Measurements from ENCODE around the gene ICE2.
"Not testable (repeated sequence)": the region's sequence is repeated elsewhere in the genome, so short reads cannot be mapped to it uniquely, and the experiment has no call there.

Gene ICE2

DNA sequence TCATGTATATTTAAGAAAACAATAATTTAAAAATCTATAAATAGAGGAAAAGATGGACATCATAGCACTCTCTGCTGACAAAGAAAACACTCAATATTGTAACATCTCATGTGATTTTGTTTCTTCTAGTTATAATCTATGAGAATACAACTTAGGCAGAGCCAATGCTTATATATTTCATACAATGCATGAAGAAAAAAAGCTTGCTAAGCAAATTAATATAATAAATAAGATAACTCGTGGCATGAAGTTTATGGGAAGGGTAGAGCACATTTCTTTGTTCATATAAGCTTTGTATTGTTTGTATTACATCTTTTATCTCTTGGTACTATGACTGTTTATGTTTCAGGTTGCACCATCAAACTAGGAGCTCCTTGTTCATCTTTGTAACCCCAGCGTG, 73.5 kb downstream of the ICE2 start:
- no peak for DNase-seq

- not testable (repeated sequence) for DNase-seq
These were observed 74.6 kb downstream of the ICE2 start for GRCh38 chr15:60404351-60404750.

DNA sequence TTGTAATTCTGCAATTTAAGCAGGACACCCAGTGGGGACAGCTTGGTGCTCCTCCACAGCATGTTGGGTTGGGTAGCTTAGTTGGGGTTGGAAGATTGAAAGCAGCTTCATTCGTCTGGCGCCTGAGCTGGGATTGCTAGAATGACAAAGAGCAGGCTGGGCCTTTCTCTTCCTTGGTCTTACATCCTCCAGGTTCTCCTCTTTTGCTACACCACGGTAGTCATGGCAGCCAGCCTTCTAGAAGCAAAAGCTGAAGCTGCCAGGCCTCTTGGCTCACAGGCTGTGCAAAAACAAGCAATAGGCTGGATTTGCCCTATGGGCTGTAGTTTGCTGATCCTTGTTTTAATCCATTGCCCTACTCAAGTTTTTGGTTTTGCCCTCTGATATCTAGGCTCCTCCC, 78.0 kb downstream of the ICE2 start:
- peak; percentile 55 for DNase-seq

GRCh38 chr15:60399931-60400330, 79.0 kb downstream of the ICE2 start:
- peak; percentile 93 for DNase-seq

GRCh38 chr15:60399246-60399915, 79.6 kb downstream of the ICE2 start:
- no peak for DNase-seq

- DNase-seq = peak; percentile 93
These were observed 81.0 kb downstream of the ICE2 start, which contains the start of gene ANXA2 for GRCh38 chr15:60397772-60398445. TSS of gene ANXA2 (minus strand) at chr15:60397986. CDS start at chr15:60386075, 11,911 bp downstream.

DNA sequence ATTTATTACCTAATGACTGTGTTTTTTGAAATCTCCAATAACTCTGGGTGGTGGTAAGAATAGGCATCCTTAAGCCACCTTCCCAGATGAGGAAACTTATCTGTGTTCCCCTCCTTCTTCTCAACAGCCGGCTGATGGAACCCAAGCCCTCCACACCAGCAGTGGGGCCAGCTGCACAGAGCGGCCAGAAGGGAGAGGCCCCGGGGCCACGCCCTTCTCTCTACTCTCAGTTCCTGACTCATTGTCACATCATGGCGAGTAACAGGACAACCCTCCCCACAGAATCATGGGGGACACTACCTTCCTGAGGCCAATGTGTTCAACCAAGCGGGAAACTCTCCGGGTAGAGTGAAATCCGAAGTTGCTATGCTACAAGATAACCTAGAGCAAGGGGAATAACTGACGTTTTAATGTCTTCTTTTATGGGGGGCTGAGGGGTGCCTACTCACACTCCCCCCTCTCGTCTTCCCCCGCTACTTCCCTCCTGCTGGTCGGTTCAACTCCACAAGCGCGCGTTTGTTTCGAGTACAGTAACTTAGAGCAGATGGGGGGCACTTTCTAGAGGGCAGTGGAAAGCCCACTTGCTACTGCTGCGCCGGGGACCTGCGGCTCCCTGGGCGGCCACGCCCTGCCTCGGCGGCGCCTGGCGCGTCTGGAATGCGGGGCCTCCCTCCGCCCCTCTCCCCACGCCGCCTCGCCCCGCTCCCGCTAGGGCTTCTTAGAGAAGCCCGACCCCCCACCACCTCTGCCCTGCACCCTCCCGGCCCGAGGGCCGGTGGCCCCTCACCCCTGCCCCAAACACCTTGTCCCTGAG, 81.8 kb downstream of the ICE2 start:
- peak; percentile 78 for DNase-seq

DNA sequence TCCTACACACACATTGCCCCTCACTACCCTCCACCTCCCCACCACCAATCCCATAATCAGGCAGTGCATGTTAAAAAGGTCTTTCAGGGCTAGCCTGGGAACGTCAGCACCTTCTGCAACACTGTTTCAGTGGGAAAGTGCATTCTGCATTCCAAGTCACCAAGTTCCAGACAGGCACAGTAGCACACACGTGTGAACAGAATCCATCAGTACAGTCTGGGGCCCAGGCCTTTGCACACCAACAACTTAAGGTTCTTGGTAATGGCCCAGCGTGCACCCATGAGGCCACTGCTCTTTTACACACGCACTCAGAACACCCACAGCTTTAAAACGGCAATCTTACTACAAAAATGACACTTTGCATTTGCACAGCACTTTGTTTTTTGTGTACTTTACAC, 82.4 kb downstream of the ICE2 start:
- peak; percentile 54 for DNase-seq

- DNase-seq = peak; percentile 55
These were observed 82.8 kb downstream of the ICE2 start for GRCh38 chr15:60396100-60396499.

GRCh38 chr15:60395276-60396011, 83.5 kb downstream of the ICE2 start:
- DNase-seq = no peak

GRCh38 chr15:60394689-60395097, 84.2 kb downstream of the ICE2 start:
- DNase-seq = peak; percentile 43

- DNase-seq = peak; percentile 98
These were observed 85.8 kb downstream of the ICE2 start for GRCh38 chr15:60392986-60393790.

DNA sequence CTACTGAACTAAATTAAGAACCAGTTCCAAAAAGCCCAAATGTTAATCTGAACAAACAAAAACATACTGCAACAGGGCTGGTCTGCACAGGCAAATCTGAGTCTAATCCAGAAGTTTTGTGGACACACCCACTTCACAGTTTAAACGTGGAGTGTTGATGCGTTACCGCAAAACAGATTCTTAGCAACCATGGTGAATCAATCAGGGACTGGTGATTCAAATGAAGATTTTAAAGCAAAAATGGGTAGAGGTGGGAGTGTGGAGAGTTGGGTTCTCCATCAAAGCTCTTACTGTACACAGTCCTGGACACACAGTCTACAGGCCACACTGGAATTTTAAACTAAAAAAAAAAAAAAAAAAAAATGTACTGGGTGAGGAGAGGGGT, 86.3 kb downstream of the ICE2 start:
- DNase-seq = peak; percentile 85

GRCh38 chr15:60391722-60392315, 87.1 kb downstream of the ICE2 start:
- DNase-seq = no peak

DNA sequence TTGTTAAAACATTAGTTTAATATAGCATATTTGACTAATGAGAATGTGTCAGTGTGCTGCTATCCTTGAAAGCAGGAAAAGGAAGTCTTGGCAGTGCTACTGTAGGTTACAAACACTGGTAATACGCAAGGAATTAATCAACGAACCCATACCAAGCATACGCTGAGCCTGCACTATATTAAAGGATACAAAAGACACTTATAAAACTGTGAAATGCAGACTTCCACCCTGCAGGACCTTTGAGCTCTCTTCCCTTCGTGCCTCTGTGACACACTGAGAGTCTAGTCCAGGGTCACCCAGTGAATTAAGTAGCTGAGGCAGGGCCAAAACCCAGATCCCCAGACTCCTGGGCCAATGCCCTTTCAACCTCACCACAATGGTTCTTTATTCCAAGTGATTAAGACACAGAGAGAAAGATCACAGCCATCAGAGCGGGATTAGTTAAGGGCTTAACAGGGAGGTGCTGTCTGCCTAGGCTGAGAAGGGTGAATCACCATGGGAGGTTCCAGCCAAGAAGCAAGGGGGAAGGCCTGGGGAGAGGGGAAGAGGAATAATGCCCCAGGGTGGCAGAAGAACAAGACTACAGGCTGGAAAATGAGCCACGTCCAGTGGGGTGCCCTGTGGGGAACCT, 88.0 kb downstream of the ICE2 start:
- peak; percentile 90 for DNase-seq

- no peak for DNase-seq
These were observed 88.7 kb downstream of the ICE2 start for GRCh38 chr15:60390231-60390630.

- no peak for DNase-seq
These were observed 89.5 kb downstream of the ICE2 start for GRCh38 chr15:60389261-60390077.

DNA sequence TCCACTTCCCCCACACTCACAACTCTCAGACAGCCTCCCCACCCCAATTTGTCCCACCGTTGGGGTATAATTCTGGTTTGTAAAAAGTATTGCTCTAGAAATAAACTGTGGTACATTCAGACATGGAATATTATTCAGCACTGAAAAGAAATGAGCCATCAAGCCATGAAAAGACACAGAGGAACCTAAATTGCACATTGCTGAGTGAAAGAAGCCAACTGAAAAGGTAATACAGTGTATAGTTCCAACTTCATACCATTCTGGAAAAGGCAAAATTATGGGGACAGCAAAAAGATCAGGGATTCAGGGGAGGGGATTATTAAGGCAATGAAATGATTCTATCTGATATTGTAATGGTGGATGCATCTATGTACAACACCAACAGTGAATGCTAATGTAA, 91.6 kb downstream of the ICE2 start:
- DNase-seq = no peak

- DNase-seq = no peak
These were observed 92.3 kb downstream of the ICE2 start for GRCh38 chr15:60386615-60387014.

All from fibroblast of upper back skin (primary cell).